ENCODE results near the gene PRG3.

- TF ChIP-seq CTCF (IDR thresholded peaks at IDR 0.05) (no peak), EZH2 (IDR thresholded peaks at IDR 0.05; ENCODE audit: borderline replicate concordance, insufficient read depth, low read depth, low read length, poor library complexity, severe bottlenecking) (no peak)
Observed at GRCh38 chr11:57358991-57359390, 22.0 kb downstream of the PRG3 start.

Measured in B cell (primary cell).